SK-N-SH (cell line): ENCODE results near the gene SYNM. TPM values are rescaled to one million over a fixed set of nuclear protein-coding genes. Genes with fewer than 3 reads are reported as not detected.

Experiments
- CTCF ChIA-PET: fragments of 300-600, 350-600 bp; formaldehyde crosslinking; extraction: SDS; loops from one replicate; lab custom pipeline; 2021; lab: Yijun Ruan, JAX
- POLR2A ChIA-PET: fragments of 350-600 bp; sonication (Branson Sonifier 250); formaldehyde crosslinking; extraction: SDS; loops from one replicate; lab custom pipeline; 2020; ENCODE audit warnings: antibody characterized with exemption, inconsistent platforms; lab: Yijun Ruan, JAX
- DNase-seq: peaks from one replicate; pipeline ENCODE4 v3.0.0; 2012
- H2AFZ ChIP-seq: fragments of 200-600 bp; sonication (generic); 2 replicates; pipeline ENCODE4 v1.8.1; 2016; ENCODE audit warnings: antibody characterized with exemption, mild to moderate bottlenecking, low read depth
- H3F3A ChIP-seq: fragments of 200-600 bp; sonication (generic); replicated peaks from 2 replicates; pipeline ENCODE3; 2016; ENCODE audit warnings: antibody characterized with exemption, mild to moderate bottlenecking; ENCODE audit not compliant: insufficient read depth
- H3K27ac ChIP-seq, 2 experiments: fragments of 200-500 bp in 1 of 2; fragments of 200-600 bp in 1 of 2; sonication (Bioruptor generic) in 1 of 2; sonication (generic), shearing (Covaris generic) in 1 of 2; 2 replicates each; pipeline versions ENCODE4 v1.5.1 to v1.6.1; 2014 to 2016; ENCODE audit warnings: low read depth in 2 of 2, inconsistent platforms in 1 of 2, low read length in 1 of 2, mild to moderate bottlenecking in 1 of 2, mixed read lengths in 1 of 2
- H3K27me3 ChIP-seq: fragments of 200-600 bp; sonication (generic), shearing (Covaris generic); 2 replicates; pipeline ENCODE4 v1.6.1; 2016; ENCODE audit warnings: mixed run types; ENCODE audit not compliant: insufficient read depth
- H3K36me3 ChIP-seq, 2 experiments: fragments of 200-500 bp in 1 of 2; fragments of 200-600 bp in 1 of 2; sonication (Bioruptor generic) in 1 of 2; sonication (generic) in 1 of 2; replicated peaks in 1 of 2; 2 replicates each; pipeline versions ENCODE3 to v1.5.1; 2014 to 2016; ENCODE audit warnings: low read length in 1 of 2, mild to moderate bottlenecking in 1 of 2; ENCODE audit not compliant: insufficient read depth in 2 of 2, control insufficient read depth in 1 of 2
- H3K4me1 ChIP-seq, 2 experiments: fragments of 200-500 bp in 1 of 2; fragments of 200-600 bp in 1 of 2; sonication (Bioruptor generic) in 1 of 2; sonication (generic), shearing (Covaris generic) in 1 of 2; 2 replicates each; pipeline versions ENCODE4 v1.5.1 to v1.6.1; 2014 to 2016; ENCODE audit warnings: low read depth in 1 of 2, low read length in 1 of 2, mixed run types in 1 of 2; ENCODE audit not compliant: insufficient read depth in 2 of 2, control insufficient read depth in 1 of 2
- H3K4me2 ChIP-seq: fragments of 200-600 bp; sonication (generic), shearing (Covaris generic); 2 replicates; pipeline ENCODE4 v1.6.1; 2017; ENCODE audit warnings: mixed run types
- H3K4me3 ChIP-seq, 2 experiments: fragments of 200-500 bp in 1 of 2; fragments of 200-600 bp in 1 of 2; sonication (Bioruptor generic) in 1 of 2; sonication (generic), shearing (Covaris generic) in 1 of 2; 2 replicates each; pipeline versions ENCODE4 v1.5.1 to v1.8.1; 2014 to 2016; ENCODE audit warnings: low read depth in 2 of 2, inconsistent platforms in 1 of 2, low read length in 1 of 2, mild to moderate bottlenecking in 1 of 2, mixed read lengths in 1 of 2, moderate library complexity in 1 of 2
- H3K79me2 ChIP-seq: fragments of 200-600 bp; sonication (generic); 2 replicates; pipeline ENCODE4 v1.8.1; 2017; ENCODE audit warnings: mild to moderate bottlenecking; ENCODE audit not compliant: insufficient read depth
- H3K9ac ChIP-seq: fragments of 200-600 bp; sonication (generic); 2 replicates; pipeline ENCODE4 v1.6.1; 2017; ENCODE audit warnings: mixed run types
- H3K9me2 ChIP-seq: fragments of 200-600 bp; sonication (generic); 2 replicates; pipeline ENCODE4 v1.6.1; 2017; ENCODE audit warnings: mixed run types
- H3K9me3 ChIP-seq: fragments of 200-600 bp; sonication (generic); 2 replicates; pipeline ENCODE4 v1.6.1; 2017; ENCODE audit warnings: mixed run types, mild to moderate bottlenecking, moderate library complexity
- H4K20me1 ChIP-seq: fragments of 200-600 bp; sonication (generic); 2 replicates; pipeline ENCODE4 v1.6.1; 2017; ENCODE audit warnings: mild to moderate bottlenecking, mixed run types; ENCODE audit not compliant: insufficient read depth
- GABPA ChIP-seq: IDR thresholded peaks from 2 replicates; pipeline ENCODE4 v1.4.0; 2012; ENCODE audit warnings: low read depth, mild to moderate bottlenecking
- NRF1 ChIP-seq: IDR thresholded peaks from 2 replicates; pipeline ENCODE4 v1.6.1; 2012; ENCODE audit warnings: low read depth, mild to moderate bottlenecking, low read length
- TAF1 ChIP-seq: IDR thresholded peaks from 2 replicates; pipeline ENCODE4 v1.6.1; 2012; ENCODE audit warnings: low read depth, mild to moderate bottlenecking, low read length, moderate library complexity, borderline replicate concordance
- USF2 ChIP-seq: fragments of 150-350 bp; IDR thresholded peaks from 2 replicates; pipeline ENCODE4 v1.6.1; 2017; ENCODE audit warnings: antibody characterized with exemption, low read length, low read depth, borderline replicate concordance
- WGBS: methylation state at CpG from one replicate; pipeline ENCODE4 v1.1.6; 2017; ENCODE audit warnings: low lambda C conversion rate; 5-methylcytosine and 5-hydroxymethylcytosine counted together
- polyA plus RNA-seq, 3 experiments: library from polyadenylated mRNA; depleted of rRNA; stranded (reverse); fragments of >200 nt; gene quantifications; 2 replicates each; pipeline ENCODE4 v1.2.3, GENCODE V29; 2012

Gene SYNM
- polyA plus RNA-seq, 1 of the 3 experiments (the other 2 are of a cell fraction): 5.0 TPM

- no peak overlapping the region for H3K4me3 ChIP-seq
- peaks cover 2% of the 10 kb centered on the region in 2 experiments; a peak in 1 of 4 replicates for H3K4me1 ChIP-seq
- no peak overlapping the region for H3K27ac ChIP-seq
- 85% methylated on average over 1 of the region's 1 CpG for WGBS
- no peak overlapping the region for H3K9ac ChIP-seq
- no peak for DNase-seq
- H3K36me3 ChIP-seq: no peaks in the 10 kb centered on the region
- H3K27me3 ChIP-seq: no peaks in the 10 kb centered on the region
- peaks cover 4% of the 10 kb centered on the region for H3F3A ChIP-seq
- H3K4me2 ChIP-seq: no peak overlapping the region
- ChIA-PET CTCF (interaction anchor here (1.1 kb wide), 1 partner anchor 32 kb away, joined by 3 read pairs; no protein-coding TSS in a partner anchor), POLR2A (no interaction called here)
- H4K20me1 ChIP-seq: no peaks in the 10 kb centered on the region
- no peaks in the 10 kb centered on the region for H3K9me2 ChIP-seq
- H3K9me3 ChIP-seq: no peaks in the 10 kb centered on the region
- TF ChIP-seq NRF1 (no peak), TAF1 (no peak), USF2 (no peak), GABPA (no peak)
- no peak overlapping the region for H2AFZ ChIP-seq
- no peaks in the 10 kb centered on the region for H3K79me2 ChIP-seq
Observed at GRCh38 chr15:99182791-99183190, 77.9 kb downstream of the SYNM start.

Other genes with a start within 250 kb of the SYNM start
- gene PGPEP1L, start 97.3 kb upstream of the SYNM start, polyA plus RNA-seq (2012; rRNA removed): not detected in 2 replicates
- gene TTC23, start 144.5 kb downstream of the SYNM start, polyA plus RNA-seq (2012; rRNA removed): 0.79 and 0.91 TPM in 2 replicates
- gene LRRC28, start 146.4 kb downstream of the SYNM start, polyA plus RNA-seq (2012; rRNA removed): 15.2 and 18.3 TPM in 2 replicates